GM12865 (cell line): Measurements from ENCODE around the gene FAM3C.

Experiments used
- DNase-seq: peaks from one replicate; pipeline ENCODE4 v3.0.0; 2010; ENCODE audit warnings: low read depth
- H3K4me3 ChIP-seq: 2 replicates; pipeline ENCODE4 v1.5.1; 2011; ENCODE audit warnings: mild to moderate bottlenecking, low read depth, low read length, control low read depth
- CTCF ChIP-seq: IDR thresholded peaks from 2 replicates; pipeline ENCODE4 v1.5.1; 2011; ENCODE audit warnings: low read length, control low read depth, low read depth, inconsistent platforms; ENCODE audit not compliant: insufficient read depth; ENCODE audit errors: missing control alignments

The FAM3C gene

GRCh38 chr7:121351682-121352081, 44.4 kb downstream of the FAM3C start:
- no peak for DNase-seq
- TF ChIP-seq CTCF: no peak
- H3K4me3 ChIP-seq: no peak overlapping the region

- TF ChIP-seq CTCF: no peak
- H3K4me3 ChIP-seq: no peak overlapping the region
- no peak for DNase-seq
These were observed 51.6 kb downstream of the FAM3C start for GRCh38 chr7:121344497-121344896.

- TF ChIP-seq CTCF: no peak
- no peak for DNase-seq
- H3K4me3 ChIP-seq: no peak overlapping the region
These were observed 52.0 kb downstream of the FAM3C start for GRCh38 chr7:121344093-121344492.

- no peak overlapping the region for H3K4me3 ChIP-seq
- DNase-seq: no peak
- TF ChIP-seq CTCF: no peak
These were observed 52.8 kb downstream of the FAM3C start for GRCh38 chr7:121343302-121343701.

GRCh38 chr7:121342631-121343030, 53.5 kb downstream of the FAM3C start:
- no peak for DNase-seq
- TF ChIP-seq CTCF: no peak
- no peak overlapping the region for H3K4me3 ChIP-seq

GRCh38 chr7:121341933-121342332, 54.2 kb downstream of the FAM3C start:
- H3K4me3 ChIP-seq: no peak overlapping the region
- no peak for TF ChIP-seq CTCF
- no peak for DNase-seq

GRCh38 chr7:121339082-121339481, 57.0 kb downstream of the FAM3C start:
- H3K4me3 ChIP-seq: no peak overlapping the region
- DNase-seq: no peak
- no peak for TF ChIP-seq CTCF
